ENCODE measurements around the gene TMEM236.
"Not testable (repeated sequence)": the region's sequence is repeated elsewhere in the genome, so short reads cannot be mapped to it uniquely, and the experiment has no call there.

The TMEM236 gene

GRCh38 chr10:17751781-17752445, at the start of gene TMEM236:
TMEM236 (plus strand) TSS chr10:17752201; CDS start chr10:17752296, 95 bp downstream.
- no peak for DNase-seq

- DNase-seq = no peak
Observed at GRCh38 chr10:17703706-17704105, 48.3 kb upstream of the TMEM236 start.

GRCh38 chr10:17708821-17709220, 43.2 kb upstream of the TMEM236 start:
- DNase-seq = no peak

- DNase-seq = no peak
Observed at GRCh38 chr10:17709492-17709891, 42.5 kb upstream of the TMEM236 start.

GRCh38 chr10:17710181-17710580, 41.8 kb upstream of the TMEM236 start:
- no peak for DNase-seq

GRCh38 chr10:17712053-17712452, 39.9 kb upstream of the TMEM236 start:
- no peak for DNase-seq

GRCh38 chr10:17712717-17713471, 39.1 kb upstream of the TMEM236 start:
- no peak for DNase-seq

GRCh38 chr10:17713758-17714157, 38.2 kb upstream of the TMEM236 start:
- DNase-seq = no peak

- DNase-seq = no peak
Observed at GRCh38 chr10:17716161-17716560, 35.8 kb upstream of the TMEM236 start.

GRCh38 chr10:17722317-17723014, 29.5 kb upstream of the TMEM236 start:
- not testable (repeated sequence) for DNase-seq

- no peak for DNase-seq
Observed at GRCh38 chr10:17725703-17726102, 26.3 kb upstream of the TMEM236 start.

- DNase-seq = no peak
Observed at GRCh38 chr10:17729630-17730029, 22.4 kb upstream of the TMEM236 start.

- DNase-seq = no peak
Observed at GRCh38 chr10:17730667-17731066, 21.3 kb upstream of the TMEM236 start.

- DNase-seq = no peak
Observed at GRCh38 chr10:17731331-17732020, 20.5 kb upstream of the TMEM236 start.

GRCh38 chr10:17733620-17734019, 18.4 kb upstream of the TMEM236 start:
- DNase-seq = no peak

- no peak for DNase-seq
Observed at GRCh38 chr10:17734432-17735080, 17.4 kb upstream of the TMEM236 start.

GRCh38 chr10:17735166-17735941, 16.6 kb upstream of the TMEM236 start:
- DNase-seq = no peak

GRCh38 chr10:17736223-17736622, 15.8 kb upstream of the TMEM236 start:
- no peak for DNase-seq

- DNase-seq = peak; percentile 26
Observed at GRCh38 chr10:17737027-17737965, 14.7 kb upstream of the TMEM236 start.

GRCh38 chr10:17740668-17741067, 11.3 kb upstream of the TMEM236 start:
- DNase-seq = no peak

- DNase-seq = peak; percentile 74
Observed at GRCh38 chr10:17742918-17743317, 9.1 kb upstream of the TMEM236 start.

All from activated CD4-positive, alpha-beta T cell treated with anti-CD3 and anti-CD28 coated beads, Interleukin-2, Interleukin-6, amounts not matched to agents 100 ng/mL and 50 ng/mL, durations not matched to agents 16 hours and 8 hours (primary cell).